ENCODE data around the gene PLXNA4.
A peak's percentile ranks its signal among the peaks of the same experiment; 100 is the strongest.

Gene PLXNA4

DNA sequence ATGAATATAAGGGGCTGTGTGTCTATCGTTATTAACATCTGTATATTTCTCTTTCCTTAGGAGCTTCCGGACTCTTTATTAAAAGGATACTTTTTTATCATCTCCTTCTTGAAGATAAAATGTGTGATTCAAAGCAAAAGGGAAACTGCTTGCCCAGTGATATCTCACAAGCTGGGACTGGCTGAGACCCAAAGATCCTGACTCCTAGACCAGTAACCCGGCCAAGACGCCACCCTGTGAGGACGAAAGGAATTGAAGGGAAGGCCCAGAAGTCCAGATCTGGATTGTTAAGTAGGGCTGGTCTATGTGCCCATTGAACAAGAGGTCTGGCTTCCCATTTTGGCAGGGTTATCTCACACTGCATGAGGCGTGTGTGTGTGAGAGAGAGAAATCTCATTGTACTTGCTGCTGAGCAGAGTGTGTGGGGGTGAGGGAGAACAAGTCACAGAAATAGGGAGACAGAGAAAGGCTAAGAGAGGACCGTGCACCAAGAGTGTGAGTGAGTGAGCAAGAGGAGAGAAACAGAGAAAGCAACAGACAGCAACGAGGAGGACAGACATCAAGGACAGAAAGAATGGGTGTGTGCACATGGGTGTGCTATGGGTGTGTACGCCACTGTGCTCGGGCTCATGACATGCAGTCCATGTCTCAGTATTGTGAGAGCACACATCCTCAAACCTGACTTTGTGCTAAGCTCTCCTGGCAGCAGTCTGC is 75.4 kb downstream of the PLXNA4 start:
- DNase-seq: peak in 1 of 3 experiments; percentile 15

- DNase-seq: no peak
These were observed 76.8 kb downstream of the PLXNA4 start for GRCh38 chr7:132499487-132499886.

GRCh38 chr7:132499065-132499464 is 77.2 kb downstream of the PLXNA4 start:
- no peak for DNase-seq

- no peak for DNase-seq
These were observed 78.0 kb downstream of the PLXNA4 start for GRCh38 chr7:132498319-132498718.

DNA sequence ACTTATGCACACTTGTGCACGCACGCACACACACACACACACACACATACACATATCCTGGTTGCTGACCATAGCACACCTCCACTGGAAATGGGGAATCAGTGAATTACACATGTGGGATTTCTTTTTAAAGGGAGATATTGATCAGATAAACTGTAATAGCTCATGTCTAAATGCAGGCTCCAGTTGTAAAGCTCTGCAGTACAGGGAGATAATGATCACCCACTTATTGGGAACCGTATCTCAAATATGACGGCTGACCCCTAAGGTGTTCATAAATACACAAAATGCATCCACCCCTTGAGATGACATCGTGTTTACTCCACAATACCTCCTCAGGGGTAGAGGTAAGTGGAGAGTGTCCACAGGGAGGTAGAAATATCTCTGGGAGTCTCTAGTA is 79.2 kb downstream of the PLXNA4 start:
- DNase-seq: no peak

GRCh38 chr7:132495936-132496335 is 80.3 kb downstream of the PLXNA4 start:
- no peak for DNase-seq

DNA sequence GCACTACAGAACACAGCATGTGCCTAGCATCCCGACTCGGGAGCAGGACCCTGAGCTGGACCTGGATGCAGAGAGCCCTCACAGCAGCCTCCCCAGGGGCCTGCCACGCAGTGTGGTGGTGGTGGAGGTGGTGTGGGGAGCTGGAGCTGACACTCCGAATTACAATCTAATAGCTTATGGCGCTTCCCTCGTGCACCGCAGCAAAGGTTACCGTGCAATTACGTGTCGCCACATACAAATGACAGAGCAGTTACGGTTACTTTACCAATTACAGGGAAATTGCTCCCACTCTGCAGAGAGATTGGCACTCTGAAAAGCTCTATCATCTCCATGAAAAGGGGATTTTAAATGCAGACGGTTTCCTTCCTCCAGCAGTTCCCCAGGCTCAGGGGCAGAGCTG is 81.8 kb downstream of the PLXNA4 start:
- no peak for DNase-seq

GRCh38 chr7:132492823-132493445 is 83.3 kb downstream of the PLXNA4 start:
- DNase-seq: peak in 2 of 3 experiments; percentile 56 to 83

DNA sequence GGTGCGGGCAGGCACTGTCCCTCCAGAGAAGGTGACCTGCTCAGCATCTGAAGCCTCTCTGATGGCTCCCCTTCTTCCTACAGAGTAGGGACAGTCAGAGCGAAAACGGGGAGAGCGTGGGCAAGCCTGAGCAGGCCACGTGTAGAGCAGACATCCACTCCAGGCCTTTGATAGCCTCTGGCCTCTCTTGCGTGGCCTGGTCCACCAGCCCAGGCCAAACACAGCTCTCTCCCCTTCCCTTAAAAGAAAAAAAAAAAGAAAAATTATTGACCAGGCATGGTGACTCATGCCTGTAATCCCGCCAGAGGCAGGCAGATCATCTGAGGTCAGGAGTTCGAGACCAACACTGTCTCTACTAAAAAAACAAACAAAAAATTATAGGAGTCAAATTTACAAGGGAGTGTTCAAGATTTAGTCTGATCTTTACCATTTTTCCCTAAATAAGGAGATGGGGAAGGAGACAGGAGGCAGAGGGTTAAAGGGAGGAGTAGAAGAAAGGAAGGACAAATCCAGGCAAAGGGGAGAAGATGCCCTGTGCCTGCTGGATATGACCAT is 84.8 kb downstream of the PLXNA4 start:
- no peak for DNase-seq

DNA sequence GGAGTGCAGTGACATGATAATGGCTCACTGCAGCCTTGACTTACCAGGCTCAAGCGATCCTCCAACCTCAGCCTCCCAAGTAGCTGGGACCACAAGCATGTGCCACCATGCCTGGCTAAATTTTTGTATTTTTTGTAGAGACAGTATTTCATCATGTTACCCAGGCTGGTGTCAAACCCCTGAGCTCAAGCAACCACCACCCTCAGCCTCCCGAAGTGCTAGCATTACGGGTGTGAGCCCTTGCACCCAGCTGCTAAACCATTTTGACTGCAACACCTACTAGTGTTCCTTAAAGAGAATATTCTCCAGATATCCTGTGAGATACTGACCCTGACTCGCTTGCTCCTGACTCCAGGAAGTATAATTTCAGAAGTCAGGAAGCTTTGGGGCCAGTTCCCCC is 85.8 kb downstream of the PLXNA4 start:
- no peak for DNase-seq

DNA sequence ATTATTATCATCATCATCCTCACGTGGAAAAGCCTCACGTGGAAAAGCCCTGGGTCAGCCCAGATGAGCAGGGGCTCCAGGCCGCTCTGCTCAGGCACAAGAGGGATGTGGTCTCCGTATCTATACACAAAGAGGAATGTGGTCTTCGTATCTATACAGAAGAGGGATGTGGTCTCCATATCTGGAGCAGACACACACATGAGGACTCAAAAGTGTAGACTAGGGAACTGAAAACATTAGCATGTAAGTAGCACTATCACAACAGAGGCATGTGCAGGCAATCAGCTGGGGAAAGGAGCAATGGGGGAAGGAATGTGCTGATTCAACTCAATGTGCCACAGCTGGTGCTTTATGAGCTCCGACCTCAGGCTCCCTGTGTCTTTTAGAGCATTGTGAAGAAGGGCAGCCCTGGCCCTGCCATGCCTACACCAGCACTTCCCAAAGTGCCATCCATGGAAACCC is 86.5 kb downstream of the PLXNA4 start:
- DNase-seq: no peak

DNA sequence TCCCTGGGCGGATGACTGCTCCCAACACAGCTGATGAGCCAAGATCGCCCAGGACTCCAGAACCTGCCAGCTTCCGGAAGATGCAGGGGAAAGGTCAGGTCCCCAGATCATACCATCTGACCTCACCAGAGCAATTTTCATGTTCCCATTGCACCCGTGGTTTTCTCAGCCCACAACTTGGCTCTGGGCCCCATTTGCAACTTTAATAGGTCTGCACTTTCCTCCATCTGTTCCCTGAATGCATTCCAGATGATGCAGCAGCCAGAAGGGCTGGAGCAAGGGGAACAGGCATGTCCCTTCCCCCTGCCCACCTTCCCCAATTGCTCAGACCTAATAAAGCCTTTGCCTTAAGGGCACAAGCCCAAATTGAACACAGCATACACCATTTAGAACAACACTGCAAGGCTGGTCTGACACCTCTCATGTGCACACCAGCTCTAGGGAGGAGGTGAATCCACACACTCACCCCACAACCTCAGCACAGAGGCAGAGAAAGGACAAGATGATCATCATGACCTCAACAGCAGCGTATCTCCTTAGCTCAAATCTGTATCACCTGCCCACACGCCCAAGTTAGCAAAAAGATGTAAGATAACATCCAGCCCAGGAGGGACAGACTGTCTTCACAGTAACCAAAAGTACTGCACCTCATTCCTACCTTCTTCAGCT is 87.5 kb downstream of the PLXNA4 start:
- no peak for DNase-seq

DNA sequence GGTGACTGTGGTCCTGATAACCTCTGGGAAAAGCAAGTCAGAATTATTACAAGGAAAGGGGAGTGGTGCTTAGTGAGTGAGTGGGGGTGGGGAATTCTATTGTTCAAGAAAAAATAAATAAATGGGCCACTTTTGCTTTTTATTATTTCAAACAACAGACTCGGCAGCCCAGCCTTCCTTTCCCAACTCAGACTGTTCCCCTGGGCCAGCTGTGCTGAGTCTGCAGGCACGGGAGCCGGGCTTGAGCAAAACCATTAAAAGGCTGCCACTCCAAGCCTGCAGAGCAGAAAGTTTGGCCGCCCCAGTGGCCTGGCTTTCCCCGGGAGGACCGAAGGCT is 90.0 kb downstream of the PLXNA4 start:
- no peak for DNase-seq

DNA sequence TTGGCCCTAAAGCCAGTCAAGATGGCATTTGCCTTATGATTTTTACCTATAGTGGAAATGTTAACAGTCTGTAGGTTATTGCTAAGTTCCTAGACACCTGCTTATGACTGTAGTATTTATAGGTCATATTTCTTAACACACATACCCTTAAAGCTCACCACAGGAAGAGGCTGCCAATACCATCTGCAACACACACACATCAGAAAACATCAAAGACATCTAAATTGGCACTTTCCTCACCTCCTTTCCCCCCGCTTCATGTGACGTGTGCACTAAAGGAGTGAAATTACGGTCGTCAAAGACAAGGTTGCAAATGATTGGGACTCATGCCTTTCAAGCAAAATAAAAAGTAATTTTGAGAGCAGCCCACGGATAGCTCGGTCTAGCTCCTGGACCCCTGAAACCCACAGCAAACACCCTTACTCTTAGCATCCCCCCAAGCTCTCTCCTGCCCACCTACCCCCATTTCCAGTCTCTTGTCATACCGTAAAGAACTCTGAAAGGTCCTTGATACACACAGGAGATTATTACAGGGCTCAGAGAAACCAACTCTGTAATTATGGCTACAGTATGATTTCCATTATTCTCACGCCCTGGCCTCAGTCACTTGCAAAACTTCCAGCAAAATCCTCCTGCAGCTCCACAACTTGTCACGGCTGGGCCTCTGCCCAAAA is 90.5 kb downstream of the PLXNA4 start:
- DNase-seq: peak in 1 of 3 experiments; percentile 47

GRCh38 chr7:132485136-132485535 is 91.1 kb downstream of the PLXNA4 start:
- DNase-seq: peak; percentile 15 to 68 (median 55)

- no peak for DNase-seq
These were observed 93.4 kb downstream of the PLXNA4 start for GRCh38 chr7:132482866-132483265.

GRCh38 chr7:132480534-132480933 is 95.7 kb downstream of the PLXNA4 start:
- DNase-seq: peak in 1 of 3 experiments; percentile 93

DNA sequence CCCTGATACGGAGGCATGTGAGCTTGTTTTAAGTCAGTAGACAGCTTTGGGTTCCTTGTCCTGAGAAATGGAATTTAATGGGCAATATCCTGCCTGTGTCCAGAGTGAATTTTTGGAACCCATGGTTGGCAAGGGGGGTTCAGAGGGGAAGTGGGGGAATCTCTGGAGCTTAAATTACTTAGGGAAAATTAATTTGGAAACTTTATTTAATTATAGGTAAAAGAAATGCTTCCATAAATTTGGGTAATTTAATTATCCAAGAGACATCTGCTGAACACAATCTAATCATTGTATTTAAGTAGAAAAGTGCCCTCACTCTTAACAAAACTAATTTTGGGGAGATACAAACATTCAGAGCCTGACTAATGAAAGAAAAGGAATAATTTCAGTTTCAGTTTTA is 99.7 kb downstream of the PLXNA4 start:
- DNase-seq: no peak

- DNase-seq: peak; percentile 10 to 62 (median 59)
These were observed 100.6 kb downstream of the PLXNA4 start for GRCh38 chr7:132475669-132476116.

DNA sequence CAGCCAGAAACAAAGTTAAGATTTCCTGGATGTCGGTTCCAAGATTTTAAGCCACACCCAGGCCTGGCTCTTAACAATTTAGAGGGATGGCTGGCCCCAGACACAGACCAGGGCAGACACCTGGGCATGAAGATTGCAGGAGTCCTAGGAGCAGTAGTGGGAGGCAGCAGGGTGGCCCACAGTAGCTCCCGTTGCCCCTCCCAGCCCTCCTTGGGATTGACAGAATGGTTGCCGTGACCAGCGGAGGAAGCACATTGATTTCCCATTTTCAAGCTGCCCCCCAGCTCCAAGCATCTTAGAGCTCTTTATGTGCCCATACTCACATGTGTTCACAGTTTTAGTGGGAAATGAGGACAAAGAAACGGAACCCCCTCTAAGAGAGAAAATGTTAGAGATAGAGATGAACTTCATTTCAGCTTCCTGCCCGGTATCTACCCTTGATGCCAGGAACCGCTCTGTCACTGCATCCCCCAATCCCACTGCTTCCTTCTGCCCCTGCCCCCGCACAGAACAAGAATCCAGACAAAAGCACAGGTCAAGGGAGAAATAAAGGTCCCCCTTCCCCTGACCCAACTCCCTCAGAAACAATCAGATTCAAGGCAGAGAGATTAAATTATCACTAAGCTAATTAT is 101.1 kb downstream of the PLXNA4 start:
- DNase-seq: no peak

DNA sequence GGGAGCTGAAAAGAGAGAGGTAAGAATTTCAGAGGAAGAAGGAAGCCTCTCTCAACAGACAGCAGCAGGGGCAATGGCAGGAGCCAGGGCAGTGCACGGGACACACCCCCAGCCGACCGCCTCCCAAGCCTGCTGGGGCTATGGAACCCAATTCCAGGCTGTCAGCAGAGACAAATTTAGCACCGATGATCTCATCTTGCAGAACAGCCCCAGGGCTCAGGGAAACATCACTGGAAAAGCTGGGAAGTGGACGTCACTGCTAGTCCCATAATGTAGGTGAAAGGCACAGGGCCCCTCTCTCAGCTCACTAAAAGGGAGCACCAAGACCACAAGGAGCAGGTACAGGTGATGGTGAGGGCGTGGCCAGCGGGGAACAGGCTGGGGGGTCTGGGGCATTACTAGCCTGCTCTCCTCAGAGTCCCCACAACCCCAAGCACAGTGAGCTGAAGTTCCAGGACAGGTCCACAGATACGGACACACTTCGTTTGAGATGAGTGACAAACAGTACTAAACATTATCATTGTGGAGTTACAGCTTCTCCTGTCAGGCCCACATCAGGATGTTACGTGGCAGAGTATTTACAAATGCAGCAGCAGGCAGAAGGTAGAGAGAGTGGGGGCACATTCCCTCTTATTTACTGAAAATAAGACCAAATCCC is 103.7 kb downstream of the PLXNA4 start:
- DNase-seq: peak in 2 of 3 experiments; percentile 15 to 46

- no peak for DNase-seq
These were observed 104.8 kb downstream of the PLXNA4 start for GRCh38 chr7:132471515-132471914.

All from NCI-H1417 (cell line).